K562 (cell line): ENCODE results near the gene RARG. TPM values are rescaled to one million over a fixed set of nuclear protein-coding genes. Genes with fewer than 3 reads are reported as not detected.

ENCODE experiments used
- ATF7 ChIP-seq: fragments of 450-650 bp; IDR thresholded peaks from 2 replicates; pipeline ENCODE4 v1.7.1; 2014; ENCODE audit warnings: mild to moderate bottlenecking, moderate library complexity
- CAMTA2 ChIP-seq: fragments of 250-450 bp; sonication (Bioruptor Pico); conservative IDR thresholded peaks from 2 replicates; pipeline ENCODE4 v1.5.1; 2022
- EGR1 ChIP-seq: fragments of 450-650 bp; conservative IDR thresholded peaks from 2 replicates; pipeline ENCODE4 v1.6.1; 2017; ENCODE audit warnings: mild to moderate bottlenecking
- ELF4 ChIP-seq: fragments of 450-650 bp; formaldehyde crosslinking; IDR thresholded peaks from 2 replicates; pipeline ENCODE4 v1.4.0; 2022; ENCODE audit warnings: missing genetic modification characterization
- ETV1 ChIP-seq: fragments of 450-650 bp; conservative IDR thresholded peaks from 2 replicates; pipeline ENCODE4 v1.6.1; 2016; ENCODE audit warnings: missing genetic modification characterization, control low read depth, low read depth, missing compliant biosample characterization
- ETV6 ChIP-seq, 3 experiments: fragments of 150-350 bp in 1 of 3; sonication (generic) in 1 of 3; formaldehyde crosslinking in 1 of 3; IDR thresholded peaks; 2 replicates each; pipeline versions ENCODE4 v1.6.1 to v1.8.0; 2014 to 2022; ENCODE audit warnings: borderline replicate concordance in 2 of 3, low read depth in 2 of 3, antibody characterized with exemption in 1 of 3, low read length in 1 of 3, mild to moderate bottlenecking in 1 of 3, missing genetic modification reagents in 1 of 3
- FOS ChIP-seq: IDR thresholded peaks from 3 replicates; pipeline ENCODE4 v1.6.1; 2011; ENCODE audit not compliant: insufficient read length; ENCODE audit errors: extremely low read depth
- FOSL1 ChIP-seq: fragments of 200-800 bp; sonication (Bioruptor generic); conservative IDR thresholded peaks from 2 replicates; pipeline ENCODE4 v1.6.1; 2016; ENCODE audit warnings: missing genetic modification characterization, missing compliant biosample characterization
- FOXJ2 ChIP-seq: fragments of 200-800 bp; sonication (Bioruptor generic); IDR thresholded peaks from 2 replicates; pipeline ENCODE4 v1.6.1; 2016; ENCODE audit warnings: missing genetic modification characterization, missing compliant biosample characterization
- HDAC6 ChIP-seq: IDR thresholded peaks from 2 replicates; pipeline ENCODE4 v1.6.1; 2012; ENCODE audit warnings: low read depth, mild to moderate bottlenecking, control low read depth, inconsistent platforms, low read length, moderate library complexity
- HEY1 ChIP-seq: fragments of 250-450 bp; sonication (Bioruptor Pico); IDR thresholded peaks from 2 replicates; pipeline ENCODE4 v1.5.0; 2020; ENCODE audit warnings: mild to moderate bottlenecking, moderate library complexity, borderline replicate concordance
- L3MBTL2 ChIP-seq: fragments of 450-650 bp; IDR thresholded peaks from 2 replicates; pipeline ENCODE4 v1.6.1; 2016; ENCODE audit warnings: mild to moderate bottlenecking, moderate library complexity
- MXD1 ChIP-seq: fragments of 250-450 bp; sonication (Bioruptor Pico); IDR thresholded peaks from 2 replicates; pipeline ENCODE4 v1.8.0; 2021; ENCODE audit warnings: borderline replicate concordance, mild to moderate bottlenecking, moderate library complexity; ENCODE audit not compliant: poor library complexity, severe bottlenecking
- SAP30 ChIP-seq: fragments of 200-600 bp; sonication (generic); IDR thresholded peaks from 2 replicates; pipeline ENCODE4 v1.6.1; 2012; ENCODE audit warnings: borderline replicate concordance, low read depth, mild to moderate bottlenecking, moderate library complexity, low read length, control low read depth, inconsistent platforms; ENCODE audit not compliant: insufficient read depth, poor library complexity, severe bottlenecking
- SMAD4 ChIP-seq: fragments of 250-450 bp; sonication (Bioruptor Pico); conservative IDR thresholded peaks from 2 replicates; pipeline ENCODE4 v1.8.0; 2021; ENCODE audit warnings: inconsistent platforms, mild to moderate bottlenecking, moderate library complexity
- SPI1 ChIP-seq: IDR thresholded peaks from 2 replicates; pipeline ENCODE4 v1.6.1; 2011; ENCODE audit warnings: low read depth, low read length, control low read depth, borderline replicate concordance
- TAF1 ChIP-seq: IDR thresholded peaks from 2 replicates; pipeline ENCODE4 v1.6.1; 2011; ENCODE audit warnings: mild to moderate bottlenecking, low read length, moderate library complexity; ENCODE audit not compliant: insufficient read depth, control insufficient read depth, severe bottlenecking; ENCODE audit errors: extremely low read depth
- TEAD1 ChIP-seq, 2 experiments: fragments of 450-650 bp in 1 of 2; sonication (generic) in 1 of 2; formaldehyde crosslinking; IDR thresholded peaks; 2 replicates each; pipeline versions ENCODE4 v1.4.0 to v1.8.0; 2020 to 2022; ENCODE audit warnings: mild to moderate bottlenecking in 2 of 2, missing genetic modification reagents in 1 of 2
- YY1 ChIP-seq, 3 experiments: IDR thresholded peaks; 2 replicates each; pipeline ENCODE4 v1.6.1; 2011; ENCODE audit warnings: low read length in 2 of 3, mild to moderate bottlenecking in 2 of 3, moderate library complexity in 2 of 3, borderline replicate concordance in 1 of 3, control low read depth in 1 of 3, low read depth in 1 of 3; ENCODE audit not compliant: insufficient read depth in 3 of 3, insufficient replicate concordance in 2 of 3, control insufficient read depth in 1 of 3, insufficient read length in 1 of 3; ENCODE audit errors: extremely low read depth in 1 of 3
- ZFP1 ChIP-seq: fragments of 450-650 bp; formaldehyde crosslinking; IDR thresholded peaks from 2 replicates; pipeline ENCODE4 v1.4.0; 2020; ENCODE audit warnings: mild to moderate bottlenecking, mixed read lengths
- ZNF354B ChIP-seq: fragments of 250-450 bp; sonication (Bioruptor Pico); IDR thresholded peaks from 2 replicates; pipeline ENCODE4 v1.4.0; 2020
- ZNF395 ChIP-seq: fragments of 200-800 bp; sonication (Bioruptor generic); IDR thresholded peaks from 2 replicates; pipeline ENCODE4 v1.6.1; 2017; ENCODE audit warnings: missing genetic modification characterization, missing compliant biosample characterization
- ZNF398 ChIP-seq: fragments of 250-450 bp; sonication (Bioruptor Pico); IDR thresholded peaks from 2 replicates; pipeline ENCODE4 v1.8.0; 2021; ENCODE audit warnings: moderate library complexity, mild to moderate bottlenecking, inconsistent platforms
- polyA plus RNA-seq, 8 experiments: library from polyadenylated mRNA; depleted of rRNA in 4 of 8; stranded (reverse) in 5 of 8; unstranded in 3 of 8; fragments of >200 nt; fragmentation: Nextera tagmentation in 2 of 8; fragmentation: Illumina TruSeq in 1 of 8; extraction: Ambion mirVana in 2 of 8; extraction: Trizol in 1 of 8; gene quantifications; 2 replicates each; pipeline versions ENCODE4 v1.2.1 to v1.2.3, GENCODE V29; 2011 to 2014; ENCODE audit warnings: inconsistent platforms in 1 of 8, missing spikeins in 1 of 8
- total RNA-seq, 7 experiments: library from RNA; depleted of rRNA in 6 of 7; stranded (reverse); fragments of >200 nt in 6 of 7; fragmentation: Illumina TruSeq in 2 of 7; extraction: Trizol in 2 of 7; gene quantifications; 2 replicates each; pipeline versions ENCODE4 v1.2.1 to v1.2.3, GENCODE V29; 2011 to 2021; ENCODE audit warnings: low replicate concordance in 1 of 7

RARG gene
- total and polyA plus RNA-seq, 9 of the 15 experiments (the other 6 are each of a cell fraction or from before 2014, with no cell fraction given), result 0.18 to 7.6 (median 3.8) TPM

- peak; percentile 72 for TF ChIP-seq SPI1
- 0 out of 2 replicates have a peak, but pooled peaks have one; percentile 49 for TF ChIP-seq FOSL1 (tag)
- no peak for TF ChIP-seq CAMTA2
- peak; percentile 75 for TF ChIP-seq ATF7
- peak; percentile 90 for TF ChIP-seq L3MBTL2
- TF ChIP-seq FOXJ2 (tag), result peak; percentile 71
- TF ChIP-seq ETV1, result peak; percentile 57
- no peak for TF ChIP-seq FOS
- no peak for TF ChIP-seq HEY1 (CRISPR knock-in tag)
- 0 out of 4 replicates have a peak, but pooled peaks of 1 of the 2 experiments have one; percentile 46 for TF ChIP-seq TEAD1 (CRISPR knock-in tag; IDR thresholded peaks at IDR 0.05)
- peak; percentile 81 for TF ChIP-seq ZNF395 (CRISPR knock-in tag)
- peak; percentile 60 to 78; a peak in 3 of 4 replicates for TF ChIP-seq ETV6 (IDR thresholded peaks at IDR 0.05; ENCODE audit: borderline replicate concordance in 1 of 2, low read depth in 2 of 2, low read length in 1 of 2)
- TF ChIP-seq ETV6 (CRISPR knock-in tag; IDR thresholded peaks at IDR 0.05; ENCODE audit: borderline replicate concordance), result no peak
- TF ChIP-seq ZNF354B (CRISPR knock-in tag), result no peak
- peak; percentile 37 for TF ChIP-seq SMAD4 (CRISPR knock-in tag)
- TF ChIP-seq TAF1, result peak; percentile 85
- TF ChIP-seq EGR1, result peak; percentile 96
- TF ChIP-seq MXD1 (CRISPR knock-in tag), result no peak
- no peak for TF ChIP-seq ZFP1 (CRISPR knock-in tag)
- TF ChIP-seq ELF4 (CRISPR knock-in tag), result peak; percentile 54; the same call in 1 of the 2 replicates
- no peak for TF ChIP-seq ZNF398
- TF ChIP-seq HDAC6, result no peak
- TF ChIP-seq YY1 (IDR thresholded peaks at IDR 0.05; ENCODE audit: borderline replicate concordance in 1 of 3, control insufficient read depth in 1 of 3, extremely low read depth in 1 of 3, insufficient read depth in 3 of 3, insufficient read length in 1 of 3, insufficient replicate concordance in 2 of 3, low read depth in 1 of 3, low read length in 2 of 3), result peak; percentile 92 to 99 (median 99)
- peak; percentile 77 for TF ChIP-seq SAP30
Observed at GRCh38 chr12:53180220-53180930, 51.6 kb downstream of the RARG start, which contains the start of the genes CSAD and ZNF740 (continued).
